Stimulated activated CD4-positive, alpha-beta T cell treated with anti-CD3 and anti-CD28 coated beads, TNF-alpha, amount 100 ng/mL, for 24 hours (primary cell): ENCODE measurements around the gene REEP1.

Experiments
- DNase-seq, 3 experiments: peaks; one replicate each; pipeline ENCODE4 v3.0.0-alpha.2; 2020; ENCODE audit warnings: low read depth in 3 of 3

The REEP1 gene

GRCh38 chr2:86199834-86200177 lies 137.6 kb downstream of the REEP1 start:
- no peak for DNase-seq

GRCh38 chr2:86195808-86196387 lies 141.5 kb downstream of the REEP1 start:
- DNase-seq: no peak

GRCh38 chr2:86195055-86195807 lies 142.2 kb downstream of the REEP1 start, which contains the start of gene IMMT:
TSS of gene IMMT (minus strand) at chr2:86195462. CDS start at chr2:86195382, 80 bp downstream.
- peak; percentile 87 to 97 (median 95) for DNase-seq

- no peak for DNase-seq
Observed at GRCh38 chr2:86194751-86195054, 142.7 kb downstream of the REEP1 start.

GRCh38 chr2:86193901-86194567 lies 143.4 kb downstream of the REEP1 start:
- no peak for DNase-seq

- no peak for DNase-seq
Observed at GRCh38 chr2:86189782-86190416, 147.5 kb downstream of the REEP1 start.

- DNase-seq: no peak
Observed at GRCh38 chr2:86186431-86186830, 151.0 kb downstream of the REEP1 start.

- no peak for DNase-seq
Observed at GRCh38 chr2:86185517-86186212, 151.8 kb downstream of the REEP1 start.

- no peak for DNase-seq
Observed at GRCh38 chr2:86176597-86176996, 160.8 kb downstream of the REEP1 start.

- DNase-seq: no peak
Observed at GRCh38 chr2:86175828-86176227, 161.6 kb downstream of the REEP1 start.

- DNase-seq: no peak
Observed at GRCh38 chr2:86174445-86174844, 163.0 kb downstream of the REEP1 start.

GRCh38 chr2:86172610-86173009 lies 164.8 kb downstream of the REEP1 start:
- DNase-seq: no peak

GRCh38 chr2:86171295-86171694 lies 166.1 kb downstream of the REEP1 start:
- no peak for DNase-seq

- DNase-seq: no peak
Observed at GRCh38 chr2:86170449-86170848, 167.0 kb downstream of the REEP1 start.
